GM21737 (cell line): ENCODE measurements around the gene NEBL.

Experiments used
- ATAC-seq: cut with Tn5 transposase; IDR thresholded peaks from one replicate; pipeline ENCODE4 v1.9.1; 2021; ENCODE audit warnings: mild to moderate bottlenecking, moderate library complexity; ENCODE audit not compliant: unreplicated experiment

NEBL gene

GRCh38 chr10:20908391-20908790 lies 11.3 kb upstream of the NEBL start:
- no peak for ATAC-seq

- ATAC-seq, result no peak
Observed at GRCh38 chr10:20903635-20904390, 6.7 kb upstream of the NEBL start.

GRCh38 chr10:20901110-20901509 lies 4.0 kb upstream of the NEBL start:
- ATAC-seq, result no peak

GRCh38 chr10:20898866-20899535 lies 1.9 kb upstream of the NEBL start:
- no peak for ATAC-seq

- ATAC-seq, result no peak
Observed at GRCh38 chr10:20893297-20893696, 3.8 kb downstream of the NEBL start.

DNA sequence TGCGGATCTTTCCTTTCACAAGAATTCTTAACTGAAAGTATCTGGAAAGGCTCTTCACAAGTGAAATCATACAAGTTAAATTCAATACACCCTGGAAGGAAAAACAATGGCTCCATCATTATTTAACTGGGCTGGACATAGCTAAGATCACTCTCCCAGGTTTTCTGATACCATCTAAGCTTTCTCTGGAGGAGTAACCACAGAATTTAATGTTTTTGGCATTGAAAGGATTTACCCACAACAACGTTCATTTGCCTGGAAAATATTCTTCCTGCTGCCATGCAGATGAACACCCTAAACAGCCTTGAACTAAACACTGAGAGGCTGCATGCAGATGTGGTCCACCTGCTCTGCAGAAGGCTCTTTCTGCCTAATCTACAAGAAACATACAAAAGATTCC lies 4.3 kb downstream of the NEBL start:
- no peak for ATAC-seq

DNA sequence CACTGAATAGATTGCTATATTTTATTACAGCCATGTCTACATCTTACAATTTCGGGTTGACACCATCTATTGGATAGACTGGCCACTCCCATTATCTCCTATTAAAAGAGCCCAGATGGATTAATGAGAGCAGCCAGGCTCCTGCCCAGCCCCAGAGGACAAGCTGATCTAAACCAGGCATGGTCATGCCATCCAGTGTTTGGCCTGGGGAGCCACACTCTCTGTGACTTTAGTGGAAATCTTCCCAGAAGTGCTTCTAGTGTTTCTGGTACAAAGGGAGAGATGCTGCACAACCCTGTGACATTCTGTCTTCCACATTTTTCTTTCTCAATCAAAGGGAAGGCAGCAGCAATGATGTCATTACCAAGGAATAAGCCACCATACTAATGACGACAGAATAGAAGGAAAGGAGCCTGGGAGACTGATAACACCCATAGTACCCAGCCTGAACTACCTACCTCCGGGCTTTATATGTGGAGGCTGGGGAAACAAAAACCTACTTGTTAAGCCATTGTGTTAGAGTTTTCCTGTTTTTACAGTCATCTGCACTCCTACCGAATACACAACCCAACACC lies 5.0 kb downstream of the NEBL start:
- no peak for ATAC-seq

DNA sequence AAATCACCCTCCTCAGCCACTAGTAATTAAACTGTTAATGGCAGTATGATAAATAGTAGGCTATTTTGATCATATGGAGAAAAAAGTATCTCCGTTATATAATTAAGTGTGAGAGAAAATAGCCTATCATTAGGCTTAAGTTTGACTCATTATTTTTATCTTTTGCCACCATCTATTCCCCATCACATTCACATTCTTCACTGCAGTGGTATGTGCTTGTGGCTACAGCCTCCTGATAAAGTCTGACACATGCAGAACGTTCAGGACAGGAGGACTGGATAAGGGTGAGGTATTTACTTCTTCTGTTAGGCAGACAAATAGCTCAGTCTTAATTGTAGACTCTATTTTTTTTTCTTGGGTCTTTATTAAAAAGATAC lies 5.8 kb downstream of the NEBL start:
- ATAC-seq, result no peak

DNA sequence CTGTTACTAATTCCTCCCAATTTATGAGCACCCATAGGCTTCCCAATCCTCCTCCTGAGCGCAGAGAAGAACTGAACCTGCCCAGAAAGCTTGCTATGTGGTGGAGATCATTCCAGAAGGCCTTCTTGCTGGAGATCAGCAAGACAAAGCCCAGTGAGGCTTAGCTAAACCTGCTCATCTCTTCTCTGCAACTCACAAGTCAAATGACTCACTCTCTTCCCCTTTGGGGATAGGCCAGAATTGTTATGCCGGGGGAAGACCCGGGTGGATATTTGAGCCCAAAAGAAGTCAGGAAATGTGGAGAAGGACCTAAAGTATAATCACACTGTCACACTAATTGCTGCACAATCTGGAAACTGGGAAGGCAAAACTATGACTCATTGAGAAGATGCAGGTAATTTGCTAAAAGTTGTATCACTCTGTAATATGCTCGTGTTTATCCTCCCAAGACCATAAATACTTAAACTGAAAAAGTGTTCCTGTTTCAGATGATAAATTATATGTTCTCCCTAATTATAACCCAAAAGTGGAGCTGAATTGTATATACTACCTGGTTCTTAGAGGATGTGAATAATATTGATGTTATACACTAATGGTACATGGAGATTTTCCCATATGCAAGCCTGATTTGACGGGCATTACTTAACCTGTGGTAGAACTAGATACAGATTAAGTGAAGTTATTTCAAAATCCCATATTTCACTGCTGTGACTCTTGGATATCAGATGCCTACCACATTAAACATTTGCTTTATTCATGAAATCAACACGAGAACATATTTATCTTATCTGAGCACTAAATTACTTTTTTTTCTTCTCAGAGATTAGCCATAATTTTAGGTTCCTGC lies 6.4 kb downstream of the NEBL start:
- ATAC-seq, result no peak

DNA sequence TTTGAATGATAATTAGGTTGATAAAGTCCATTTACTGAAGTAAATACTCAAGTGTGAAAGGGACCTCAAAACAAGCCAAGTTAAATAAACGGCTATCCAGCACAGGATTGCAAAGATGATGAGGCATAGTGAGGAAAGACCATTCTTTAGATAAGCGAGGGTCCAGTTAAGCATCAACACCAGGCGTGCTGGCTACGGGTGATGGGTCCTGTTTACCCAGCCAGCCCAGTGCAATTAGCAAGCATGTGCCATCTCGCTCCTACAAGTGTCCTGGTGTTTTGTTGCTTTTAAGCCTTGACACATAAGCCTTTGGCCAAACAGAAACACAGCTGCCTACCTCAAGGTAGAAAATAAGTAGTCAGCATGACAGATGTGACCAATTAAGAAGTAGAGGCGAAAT lies 7.1 kb downstream of the NEBL start:
- no peak for ATAC-seq

GRCh38 chr10:20888620-20889330 lies 8.3 kb downstream of the NEBL start:
- no peak for ATAC-seq

DNA sequence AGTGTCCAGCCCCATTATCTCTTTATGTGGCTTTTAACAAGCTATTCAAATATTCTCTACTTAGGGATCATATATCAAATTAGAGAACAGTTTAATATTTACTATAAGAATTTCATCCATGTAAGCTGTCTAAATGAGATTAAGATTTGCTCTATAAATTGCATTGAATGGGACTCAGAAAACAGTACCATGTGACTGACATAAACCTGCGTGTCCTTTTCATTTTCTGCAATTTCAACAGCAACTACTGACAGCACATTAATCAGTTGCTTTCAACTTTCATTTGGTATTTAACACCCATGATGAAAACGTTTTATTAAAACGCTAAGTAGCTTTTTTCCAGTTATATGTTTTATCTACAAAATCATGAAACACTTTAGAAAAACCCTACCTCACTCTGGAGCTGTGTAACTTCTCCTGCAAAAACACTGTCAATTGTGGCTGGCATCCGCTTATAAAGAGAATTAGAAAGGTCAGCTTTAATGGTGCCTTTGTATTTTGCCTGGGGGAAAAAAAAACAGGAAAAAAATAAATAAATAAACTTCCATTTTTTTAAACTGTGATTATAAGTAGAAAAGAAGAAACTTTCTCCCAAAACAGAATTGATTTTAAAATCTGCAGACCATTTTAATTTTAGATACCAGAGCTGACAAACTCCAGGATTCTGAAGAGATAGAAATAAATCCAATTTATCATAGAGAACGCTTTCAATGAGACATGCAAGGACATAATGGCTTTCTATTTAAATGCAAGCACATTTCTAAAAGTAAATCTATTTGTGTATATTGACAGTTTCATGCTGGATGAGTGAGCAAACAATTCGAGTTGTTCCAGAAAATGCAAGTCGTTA lies 9.2 kb downstream of the NEBL start:
- no peak for ATAC-seq

DNA sequence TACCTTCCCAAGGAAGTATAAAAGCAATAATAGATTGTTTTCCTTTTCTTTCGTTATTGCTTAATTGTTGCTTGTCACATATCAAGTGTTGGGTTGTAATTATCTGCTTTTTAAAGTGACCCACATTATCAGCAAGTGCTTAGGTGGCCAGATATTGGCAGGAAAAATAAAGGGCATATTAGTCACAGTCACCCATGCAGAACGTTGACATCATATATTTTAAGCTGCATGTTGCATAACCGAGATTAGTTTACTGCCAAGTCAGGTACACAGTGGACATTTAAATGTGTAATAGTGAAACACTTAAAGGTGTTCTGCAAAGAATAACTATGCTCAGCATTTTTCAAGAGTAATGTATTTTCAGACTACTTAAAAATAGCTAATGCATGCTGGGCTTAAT lies 11.4 kb downstream of the NEBL start:
- ATAC-seq, result no peak

DNA sequence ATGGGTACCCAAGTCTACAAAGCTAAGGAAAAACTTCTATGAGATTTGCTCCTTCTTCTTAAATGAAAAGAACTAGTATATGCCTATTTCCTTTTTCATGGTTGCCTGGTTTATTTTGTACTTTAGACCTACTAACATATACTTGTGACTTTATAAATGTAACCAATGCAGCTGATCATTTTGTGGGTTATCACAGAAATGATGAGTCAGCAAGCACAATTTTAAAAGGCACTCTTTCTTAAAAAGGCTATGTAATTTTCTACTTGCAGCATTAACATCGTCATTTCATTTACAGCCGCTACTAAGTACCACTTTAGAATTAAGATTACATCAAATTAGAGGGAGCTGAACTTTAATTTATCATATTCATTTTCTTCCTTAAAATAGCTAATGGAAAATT lies 13.6 kb downstream of the NEBL start:
- no peak for ATAC-seq

GRCh38 chr10:20882091-20882490 lies 15.0 kb downstream of the NEBL start:
- no peak for ATAC-seq

DNA sequence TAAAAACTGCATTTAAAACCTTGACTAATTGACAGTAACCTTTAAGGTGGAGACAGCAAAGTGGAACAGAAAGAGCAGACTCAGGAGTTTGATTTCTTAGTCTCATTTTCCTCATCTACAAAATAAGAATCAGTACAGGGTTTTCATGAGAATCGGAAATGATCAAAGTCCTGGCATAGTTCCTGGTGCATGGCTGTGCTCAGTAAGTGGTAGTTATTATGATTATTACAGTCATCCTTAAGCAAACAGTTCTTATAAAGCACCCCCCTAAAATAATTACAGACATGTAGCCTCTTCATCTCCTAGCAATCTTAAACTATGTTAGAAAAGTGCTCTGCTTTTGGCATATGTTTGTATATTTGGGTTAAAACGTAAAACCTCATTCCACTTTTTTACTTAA lies 18.0 kb downstream of the NEBL start:
- no peak for ATAC-seq

- ATAC-seq, result no peak
Observed at GRCh38 chr10:20877986-20878983, 18.8 kb downstream of the NEBL start.

DNA sequence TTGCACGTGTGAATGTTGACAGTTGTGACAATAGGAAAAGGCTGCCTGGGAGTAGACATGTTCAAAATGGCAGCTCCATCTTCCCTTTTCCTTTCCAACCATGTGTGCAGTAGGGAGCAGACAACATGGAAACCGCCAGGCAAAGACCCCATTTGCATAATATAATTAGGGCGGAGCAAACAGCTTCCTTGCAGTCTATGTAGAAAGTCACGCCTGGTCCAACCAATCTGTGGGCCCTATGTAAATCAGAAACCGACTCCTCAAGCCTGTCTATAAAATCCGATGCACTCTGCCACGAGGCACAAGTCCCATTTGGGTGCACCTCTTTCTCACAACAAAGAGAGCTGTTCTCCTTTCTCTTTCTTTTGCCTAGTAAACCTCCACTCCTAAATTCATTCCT lies 19.6 kb downstream of the NEBL start:
- no peak for ATAC-seq

- ATAC-seq, result no peak
Observed at GRCh38 chr10:20874261-20874660, 22.9 kb downstream of the NEBL start.
